A549 (cell line): Measurements from ENCODE around the gene HNRNPM. TPM values are rescaled to one million over a fixed set of nuclear protein-coding genes. Genes with fewer than 3 reads are reported as not detected.

Source experiments
- ATAC-seq, 2 experiments: fragments of 200-7000 bp in 1 of 2; fragments of >200 bp in 1 of 2; cut with Nextera tagmentation in 1 of 2; cut with Tn5 transposase in 1 of 2; 3 replicates each; pipeline versions ENCODE4 v1.8.0 to v1.9.1; 2018 to 2020; ENCODE audit warnings: mild to moderate bottlenecking in 1 of 2, moderate library complexity in 1 of 2
- CTCF ChIA-PET: fragments of 300-600 bp; sonication (Branson Sonifier 250); formaldehyde crosslinking; extraction: SDS; loops from one replicate; lab custom pipeline; 2021; ENCODE audit warnings: antibody characterized with exemption, inconsistent platforms; lab: Yijun Ruan, JAX
- POLR2A ChIA-PET: fragments of 350-600 bp; formaldehyde crosslinking; extraction: SDS; loops from one replicate; lab custom pipeline; 2021; ENCODE audit warnings: antibody characterized with exemption, inconsistent platforms; lab: Yijun Ruan, JAX
- DNase-seq, 2 experiments: peaks; one replicate each; pipeline versions ENCODE4 v3.0.0 to v3.0.0-alpha.2; 2011 to 2016; ENCODE audit warnings: low read depth in 1 of 2, low spot score in 1 of 2
- FAIRE-seq: peaks from 2 replicates; lab custom pipeline; 2011; peaks lifted over from hg19 to GRCh38; lab: Jason Lieb, UNC
- H3K27ac ChIP-seq, 2 experiments: fragments of >200 bp; sonication (Bioruptor Twin); formaldehyde crosslinking; 3 replicates each; pipeline ENCODE4 v1.5.1; 2016 to 2017
- H3K4me1 ChIP-seq: fragments of >200 bp; sonication (Bioruptor Twin); formaldehyde crosslinking; 3 replicates; pipeline ENCODE4 v1.6.1; 2016
- H3K4me2 ChIP-seq: fragments of >200 bp; sonication (Bioruptor Twin); formaldehyde crosslinking; 3 replicates; pipeline ENCODE4 v1.6.1; 2016
- H3K4me3 ChIP-seq: fragments of >200 bp; sonication (Bioruptor Twin); formaldehyde crosslinking; 3 replicates; pipeline ENCODE4 v1.5.1; 2016
- H3K9me3 ChIP-seq: fragments of >200 bp; sonication (Bioruptor Twin); formaldehyde crosslinking; 3 replicates; pipeline ENCODE4 v1.6.1; 2016
- BHLHE40 ChIP-seq: IDR thresholded peaks from 2 replicates; pipeline ENCODE4 v1.6.1; 2012; ENCODE audit warnings: low read depth, low read length, inconsistent platforms
- EHF ChIP-seq: fragments of 250-450 bp; sonication (Bioruptor Pico); IDR thresholded peaks from 2 replicates; pipeline ENCODE4 v1.5.0; 2020; ENCODE audit warnings: mild to moderate bottlenecking
- ESRRA ChIP-seq: fragments of 150-350 bp; IDR thresholded peaks from 2 replicates; pipeline ENCODE4 v1.6.1; 2014; ENCODE audit warnings: mild to moderate bottlenecking, low read length, borderline replicate concordance
- FOSB ChIP-seq: fragments of 250-450 bp; sonication (Bioruptor Pico); IDR thresholded peaks from 2 replicates; pipeline ENCODE4 v1.5.0; 2020; ENCODE audit warnings: mild to moderate bottlenecking, moderate library complexity
- GATA3 ChIP-seq: IDR thresholded peaks from 2 replicates; pipeline ENCODE4 v1.6.1; 2012; ENCODE audit warnings: borderline replicate concordance
- JUN ChIP-seq, 2 experiments: fragments of >200 bp; sonication (Bioruptor Twin); formaldehyde crosslinking; IDR thresholded peaks; 2 replicates in 1 of 2; 3 replicates in 1 of 2; pipeline ENCODE4 v1.6.1; 2016 to 2017
- JUNB ChIP-seq: fragments of >200 bp; sonication (Bioruptor Twin); formaldehyde crosslinking; IDR thresholded peaks from 2 replicates; pipeline ENCODE4 v1.6.1; 2016
- PHF8 ChIP-seq: fragments of 200-600 bp; sonication (generic); IDR thresholded peaks from 2 replicates; pipeline ENCODE4 v1.6.1; 2016; ENCODE audit warnings: low read depth, mild to moderate bottlenecking, antibody characterized with exemption, moderate library complexity, borderline replicate concordance
- POLR2A ChIP-seq: IDR thresholded peaks from 2 replicates; pipeline ENCODE4 v1.6.1; 2012; ENCODE audit warnings: mild to moderate bottlenecking, low read length
- RAD21 ChIP-seq, 2 experiments: fragments of >200 bp in 1 of 2; sonication (Bioruptor Twin) in 1 of 2; formaldehyde crosslinking in 1 of 2; IDR thresholded peaks in 1 of 2; conservative IDR thresholded peaks in 1 of 2; 2 replicates in 1 of 2; 3 replicates in 1 of 2; pipeline ENCODE4 v1.6.1; 2012 to 2018; ENCODE audit warnings: inconsistent platforms in 1 of 2
- SMC3 ChIP-seq: fragments of >200 bp; sonication (Bioruptor Twin); formaldehyde crosslinking; IDR thresholded peaks from 3 replicates; pipeline ENCODE4 v1.6.1; 2018; ENCODE audit warnings: inconsistent platforms
- TP53 ChIP-seq: fragments of 250-450 bp; sonication (Bioruptor Pico); IDR thresholded peaks from 2 replicates; pipeline ENCODE4 v1.5.0; 2021; ENCODE audit warnings: mild to moderate bottlenecking, moderate library complexity
- ZNF302 ChIP-seq: fragments of 250-450 bp; sonication (Bioruptor Pico); IDR thresholded peaks from 2 replicates; pipeline ENCODE4 v1.9.0; 2021; ENCODE audit warnings: inconsistent platforms, mild to moderate bottlenecking, moderate library complexity
- WGBS: methylation state at CpG from one replicate; pipeline ENCODE4 v1.1.6; 2017; ENCODE audit errors: missing lambda C conversion rate; 5-methylcytosine and 5-hydroxymethylcytosine counted together
- polyA plus RNA-seq, 4 experiments: library from polyadenylated mRNA; depleted of rRNA in 3 of 4; stranded (reverse); fragments of >200 nt; fragmentation: RNase III in 1 of 4; extraction: RNeasy Plus Mini Kit Qiagen cat#74134 plus additional on column Dnase treatment in 1 of 4; gene quantifications; 2 replicates in 3 of 4; 3 replicates in 1 of 4; pipeline ENCODE4 v1.2.3, GENCODE V29; 2011 to 2017
- TF ChIP-seq, protein P1 (sequence below): fragments of >200 bp; sonication (Bioruptor Twin); formaldehyde crosslinking; IDR thresholded peaks from 2 replicates; pipeline ENCODE4 v1.6.1; 2016
- TF ChIP-seq, protein P2 (sequence below): IDR thresholded peaks from 2 replicates; pipeline ENCODE4 v1.6.1; 2012
- TF ChIP-seq, protein P3 (sequence below): fragments of 250-450 bp; sonication (Bioruptor Pico); IDR thresholded peaks from 2 replicates; pipeline ENCODE4 v1.5.0; 2021; ENCODE audit warnings: mild to moderate bottlenecking, moderate library complexity, borderline replicate concordance
- TF ChIP-seq, protein P4 (sequence below): fragments of 250-450 bp; sonication (Bioruptor Pico); IDR thresholded peaks from 2 replicates; pipeline ENCODE4 v1.5.0; 2020; ENCODE audit warnings: low read depth, mild to moderate bottlenecking, moderate library complexity
- TF ChIP-seq, protein P5 (sequence below): fragments of >200 bp; sonication (Bioruptor Twin); formaldehyde crosslinking; IDR thresholded peaks from 3 replicates; pipeline ENCODE4 v1.5.1; 2016
- TF ChIP-seq, protein P6 (sequence below): IDR thresholded peaks from 2 replicates; pipeline ENCODE4 v1.6.1; 2012; ENCODE audit warnings: low read depth, borderline replicate concordance

Gene HNRNPM
- polyA plus RNA-seq, 2 of the 4 experiments (the other 2 are of a cell fraction) = 168 to 352 TPM

DNA sequence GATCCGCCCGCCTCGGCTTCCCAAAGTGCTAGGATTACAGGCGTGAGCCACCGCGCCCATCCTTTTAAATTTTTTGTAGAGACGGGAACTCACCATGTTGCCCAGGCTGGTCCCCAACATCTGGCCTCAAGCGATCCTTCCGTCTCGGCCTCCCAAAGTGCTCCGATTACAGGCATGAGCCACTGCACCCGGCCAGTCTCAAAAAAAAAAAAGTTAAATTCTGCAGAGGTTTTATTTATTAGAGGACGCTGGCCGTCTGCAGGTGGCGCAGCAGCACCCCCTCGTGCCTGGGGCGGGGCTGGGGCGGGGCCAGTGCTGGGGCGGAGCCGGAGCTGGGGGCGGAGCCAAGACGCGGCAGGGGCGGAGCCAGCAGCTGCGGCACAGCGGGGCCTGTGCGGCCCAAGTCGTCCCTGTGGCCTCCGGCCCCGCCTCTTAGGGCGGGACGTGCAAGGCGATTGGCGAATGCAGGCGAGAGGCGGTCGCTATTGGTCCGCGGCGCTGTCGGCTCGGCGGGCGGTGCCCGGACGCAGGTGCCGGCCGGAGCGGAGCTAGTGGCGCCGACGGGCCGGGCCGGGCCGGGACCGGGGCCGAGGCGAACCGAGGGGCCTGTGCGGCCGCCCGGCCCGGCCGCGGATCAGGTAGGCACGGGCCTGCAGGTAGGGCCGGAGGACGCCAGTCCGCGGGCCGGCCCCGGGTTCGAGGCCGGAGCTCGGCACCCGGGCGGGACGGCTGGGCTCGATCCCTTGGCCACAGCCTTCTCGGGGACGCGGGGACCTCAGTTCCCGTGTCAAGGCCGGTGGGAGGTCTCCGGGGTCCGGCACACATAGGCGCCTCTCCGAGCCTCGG is 31.8 kb upstream of the HNRNPM start, which contains the start of gene MARCHF2:
Gene MARCHF2, plus strand, starts transcription at position 523 of the 846 bp plus-strand sequence. CDS start 8,536 bp downstream, outside the sequence.
- TF ChIP-seq, protein P1, sequence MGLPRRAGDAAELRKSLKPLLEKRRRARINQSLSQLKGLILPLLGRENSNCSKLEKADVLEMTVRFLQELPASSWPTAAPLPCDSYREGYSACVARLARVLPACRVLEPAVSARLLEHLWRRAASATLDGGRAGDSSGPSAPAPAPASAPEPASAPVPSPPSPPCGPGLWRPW = no peak
- no peak for TF ChIP-seq TP53 (CRISPR knock-in tag)
- TF ChIP-seq, protein P2, sequence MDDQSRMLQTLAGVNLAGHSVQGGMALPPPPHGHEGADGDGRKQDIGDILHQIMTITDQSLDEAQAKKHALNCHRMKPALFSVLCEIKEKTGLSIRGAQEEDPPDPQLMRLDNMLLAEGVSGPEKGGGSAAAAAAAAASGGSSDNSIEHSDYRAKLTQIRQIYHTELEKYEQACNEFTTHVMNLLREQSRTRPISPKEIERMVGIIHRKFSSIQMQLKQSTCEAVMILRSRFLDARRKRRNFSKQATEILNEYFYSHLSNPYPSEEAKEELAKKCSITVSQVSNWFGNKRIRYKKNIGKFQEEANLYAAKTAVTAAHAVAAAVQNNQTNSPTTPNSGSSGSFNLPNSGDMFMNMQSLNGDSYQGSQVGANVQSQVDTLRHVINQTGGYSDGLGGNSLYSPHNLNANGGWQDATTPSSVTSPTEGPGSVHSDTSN = peak; percentile 79; the same call in 1 of the 2 replicates
- TF ChIP-seq SMC3 = peak; percentile 79
- no peak for TF ChIP-seq FOSB (CRISPR knock-in tag)
- TF ChIP-seq, protein P3, sequence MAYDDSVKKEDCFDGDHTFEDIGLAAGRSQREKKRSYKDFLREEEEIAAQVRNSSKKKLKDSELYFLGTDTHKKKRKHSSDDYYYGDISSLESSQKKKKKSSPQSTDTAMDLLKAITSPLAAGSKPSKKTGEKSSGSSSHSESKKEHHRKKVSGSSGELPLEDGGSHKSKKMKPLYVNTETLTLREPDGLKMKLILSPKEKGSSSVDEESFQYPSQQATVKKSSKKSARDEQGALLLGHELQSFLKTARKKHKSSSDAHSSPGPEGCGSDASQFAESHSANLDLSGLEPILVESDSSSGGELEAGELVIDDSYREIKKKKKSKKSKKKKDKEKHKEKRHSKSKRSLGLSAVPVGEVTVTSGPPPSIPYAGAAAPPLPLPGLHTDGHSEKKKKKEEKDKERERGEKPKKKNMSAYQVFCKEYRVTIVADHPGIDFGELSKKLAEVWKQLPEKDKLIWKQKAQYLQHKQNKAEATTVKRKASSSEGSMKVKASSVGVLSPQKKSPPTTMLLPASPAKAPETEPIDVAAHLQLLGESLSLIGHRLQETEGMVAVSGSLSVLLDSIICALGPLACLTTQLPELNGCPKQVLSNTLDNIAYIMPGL (CRISPR knock-in tag) = no peak
- no peak for TF ChIP-seq ZNF302
- TF ChIP-seq GATA3 = no peak
- TF ChIP-seq, protein P4, sequence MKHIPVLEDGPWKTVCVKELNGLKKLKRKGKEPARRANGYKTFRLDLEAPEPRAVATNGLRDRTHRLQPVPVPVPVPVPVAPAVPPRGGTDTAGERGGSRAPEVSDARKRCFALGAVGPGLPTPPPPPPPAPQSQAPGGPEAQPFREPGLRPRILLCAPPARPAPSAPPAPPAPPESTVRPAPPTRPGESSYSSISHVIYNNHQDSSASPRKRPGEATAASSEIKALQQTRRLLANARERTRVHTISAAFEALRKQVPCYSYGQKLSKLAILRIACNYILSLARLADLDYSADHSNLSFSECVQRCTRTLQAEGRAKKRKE (CRISPR knock-in tag) = no peak
- TF ChIP-seq POLR2A = peak; percentile 30; the same call in 1 of the 2 replicates
- no peak for TF ChIP-seq BHLHE40
- TF ChIP-seq, protein P5, sequence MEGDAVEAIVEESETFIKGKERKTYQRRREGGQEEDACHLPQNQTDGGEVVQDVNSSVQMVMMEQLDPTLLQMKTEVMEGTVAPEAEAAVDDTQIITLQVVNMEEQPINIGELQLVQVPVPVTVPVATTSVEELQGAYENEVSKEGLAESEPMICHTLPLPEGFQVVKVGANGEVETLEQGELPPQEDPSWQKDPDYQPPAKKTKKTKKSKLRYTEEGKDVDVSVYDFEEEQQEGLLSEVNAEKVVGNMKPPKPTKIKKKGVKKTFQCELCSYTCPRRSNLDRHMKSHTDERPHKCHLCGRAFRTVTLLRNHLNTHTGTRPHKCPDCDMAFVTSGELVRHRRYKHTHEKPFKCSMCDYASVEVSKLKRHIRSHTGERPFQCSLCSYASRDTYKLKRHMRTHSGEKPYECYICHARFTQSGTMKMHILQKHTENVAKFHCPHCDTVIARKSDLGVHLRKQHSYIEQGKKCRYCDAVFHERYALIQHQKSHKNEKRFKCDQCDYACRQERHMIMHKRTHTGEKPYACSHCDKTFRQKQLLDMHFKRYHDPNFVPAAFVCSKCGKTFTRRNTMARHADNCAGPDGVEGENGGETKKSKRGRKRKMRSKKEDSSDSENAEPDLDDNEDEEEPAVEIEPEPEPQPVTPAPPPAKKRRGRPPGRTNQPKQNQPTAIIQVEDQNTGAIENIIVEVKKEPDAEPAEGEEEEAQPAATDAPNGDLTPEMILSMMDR = peak; percentile 60
- peak; percentile 53 to 66 for TF ChIP-seq RAD21 (conservative IDR thresholded peaks at IDR 0.05 in 1 of 2, IDR thresholded peaks at IDR 0.05 in 1 of 2)
- TF ChIP-seq PHF8 = peak; percentile 16; the same call in 1 of the 2 replicates
- TF ChIP-seq ESRRA = no peak
- no peak for TF ChIP-seq JUNB
- no peak for TF ChIP-seq EHF (CRISPR knock-in tag)
- TF ChIP-seq JUN (IDR thresholded peaks at IDR 0.05) = no peak
- TF ChIP-seq, protein P6, sequence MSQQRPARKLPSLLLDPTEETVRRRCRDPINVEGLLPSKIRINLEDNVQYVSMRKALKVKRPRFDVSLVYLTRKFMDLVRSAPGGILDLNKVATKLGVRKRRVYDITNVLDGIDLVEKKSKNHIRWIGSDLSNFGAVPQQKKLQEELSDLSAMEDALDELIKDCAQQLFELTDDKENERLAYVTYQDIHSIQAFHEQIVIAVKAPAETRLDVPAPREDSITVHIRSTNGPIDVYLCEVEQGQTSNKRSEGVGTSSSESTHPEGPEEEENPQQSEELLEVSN = no peak
- FAIRE-seq (no peak), DNase-seq (peak; percentile 66 to 96), ATAC-seq (peak; percentile 99)
- Histone ChIP-seq H3K4me2 (peak within 1 kb of the TSS; percentile 96), H3K27ac (peak within 1 kb of the TSS; percentile 89 to 91), H3K9me3 (no peaks in the 10 kb centered on the region), H3K4me3 (peak within 1 kb of the TSS; percentile 92), H3K4me1 (peaks cover 4% of the 10 kb centered on the region; the same call in 1 of the 3 replicates)
- POLR2A ChIA-PET = interaction anchor here (0.8 to 2.7 kb wide), 8 partner anchors 8 to 101 kb away, joined by 3 to 35 read pairs (median 5); partner anchors contain the start of genes HNRNPM, RAB11B and ZNF414
- CTCF ChIA-PET = interaction anchor here (0.8 to 3.2 kb wide), 17 partner anchors 8 to 93 kb away, joined by 3 to 19 read pairs (median 5); no protein-coding TSS in a partner anchor
- WGBS = 2% methylated on average over 7 of the region's 89 CpGs
